ENCODE measurements around the gene NTNG1. TPM values are rescaled to one million over a fixed set of nuclear protein-coding genes. Genes with fewer than 3 reads are reported as not detected.

NTNG1 gene
- total RNA-seq, 2 donors from 2014 or later = 0.26 to 4.9 TPM

- Histone ChIP-seq H3K4me3 (no peak overlapping the region), H3K27ac (no peak overlapping the region), H3K4me1 (no peaks in the 10 kb centered on the region), H3K9me3 (no peaks in the 10 kb centered on the region), H3K27me3 (no peaks in the 10 kb centered on the region), H3K36me3 (replicated peaks in 1 of 2; ENCODE audit: insufficient read depth in 1 of 2, low read depth in 2 of 2) (no peaks in the 10 kb centered on the region)
- DNase-seq (no peak), ATAC-seq (no peak)
- TF ChIP-seq CTCF (IDR thresholded peaks at IDR 0.05) (no peak), POLR2A (IDR thresholded peaks at IDR 0.05) (no peak)
- WGBS, 2 donors = 26 to 28% methylated on average over 2 of the region's 2 CpGs
- intact Hi-C loops (cut with DNase I) = no loop called here
These were observed 385.8 kb downstream of the NTNG1 start for GRCh38 chr1:107526524-107527198.

- Histone ChIP-seq H3K9me3 (no peaks in the 10 kb centered on the region), H3K27ac (no peak overlapping the region), H3K4me3 (no peak overlapping the region), H3K27me3 (no peaks in the 10 kb centered on the region), H3K4me1 (no peaks in the 10 kb centered on the region), H3K36me3 (replicated peaks in 1 of 2; ENCODE audit: insufficient read depth in 1 of 2, low read depth in 2 of 2) (no peaks in the 10 kb centered on the region)
- intact Hi-C loops (cut with DNase I) = no loop called here
- DNase-seq (peak in 3 of 4 donors; percentile 21 to 40 (median 25)), ATAC-seq (peak; percentile 71)
- TF ChIP-seq CTCF (IDR thresholded peaks at IDR 0.05) = peak; percentile 29 to 60 (median 57)
- TF ChIP-seq POLR2A (IDR thresholded peaks at IDR 0.05) = no peak
- WGBS, 2 donors = 14 to 15% methylated on average over 6 of the region's 6 CpGs
These were observed 388.8 kb downstream of the NTNG1 start for GRCh38 chr1:107529511-107530149.

- 40% methylated on average over 6 of the region's 6 CpGs for WGBS, 2 donors
- no peak overlapping the region for H3K27ac ChIP-seq
- no peaks in the 10 kb centered on the region for H3K36me3 ChIP-seq (replicated peaks in 1 of 2; ENCODE audit: insufficient read depth in 1 of 2, low read depth in 2 of 2)
- TF ChIP-seq POLR2A (IDR thresholded peaks at IDR 0.05) (no peak), CTCF (IDR thresholded peaks at IDR 0.05) (no peak)
- no peak overlapping the region for H3K4me3 ChIP-seq
- H3K27me3 ChIP-seq = no peaks in the 10 kb centered on the region
- DNase-seq = no peak
- no peak for ATAC-seq
- intact Hi-C loops (cut with DNase I) = no loop called here
- no peaks in the 10 kb centered on the region for H3K4me1 ChIP-seq
- no peaks in the 10 kb centered on the region for H3K9me3 ChIP-seq
These were observed 389.7 kb downstream of the NTNG1 start for GRCh38 chr1:107530543-107530942.

- no peaks in the 10 kb centered on the region for H3K36me3 ChIP-seq (replicated peaks in 1 of 2; ENCODE audit: insufficient read depth in 1 of 2, low read depth in 2 of 2)
- TF ChIP-seq POLR2A (IDR thresholded peaks at IDR 0.05) = no peak
- no peak for TF ChIP-seq CTCF (IDR thresholded peaks at IDR 0.05)
- no peaks in the 10 kb centered on the region for H3K4me1 ChIP-seq
- no peak overlapping the region for H3K4me3 ChIP-seq
- DNase-seq = no peak
- H3K9me3 ChIP-seq = no peaks in the 10 kb centered on the region
- WGBS, 2 donors = 51 to 62% methylated on average over 12 of the region's 12 CpGs
- no peak for ATAC-seq
- H3K27me3 ChIP-seq = no peaks in the 10 kb centered on the region
- intact Hi-C loops (cut with DNase I) = no loop called here
- H3K27ac ChIP-seq = no peak overlapping the region
These were observed 390.4 kb downstream of the NTNG1 start for GRCh38 chr1:107531065-107531908.
